ENCODE results near the gene GRM2.

Gene GRM2

GRCh38 chr3:51717446-51717845 lies 10.6 kb downstream of the GRM2 start:
- DNase-seq (ENCODE audit: low read depth), result no peak
- no peak for TF ChIP-seq CTCF (conservative IDR thresholded peaks at IDR 0.05; ENCODE audit: low read length)
- no peak overlapping the region for H3K4me3 ChIP-seq (ENCODE audit: low read length)

GRCh38 chr3:51717947-51718346 lies 11.1 kb downstream of the GRM2 start:
- no peak for TF ChIP-seq CTCF (conservative IDR thresholded peaks at IDR 0.05; ENCODE audit: low read length)
- no peak for DNase-seq (ENCODE audit: low read depth)
- H3K4me3 ChIP-seq (ENCODE audit: low read length), result no peak overlapping the region

- peak; percentile 30 for DNase-seq (ENCODE audit: low read depth)
- peak; percentile 57 for TF ChIP-seq CTCF (conservative IDR thresholded peaks at IDR 0.05; ENCODE audit: low read length)
- H3K4me3 ChIP-seq (ENCODE audit: low read length), result no peak overlapping the region
These were observed 11.9 kb downstream of the GRM2 start for GRCh38 chr3:51718547-51719409.

- DNase-seq (ENCODE audit: low read depth), result no peak
- no peak for TF ChIP-seq CTCF (conservative IDR thresholded peaks at IDR 0.05; ENCODE audit: low read length)
- H3K4me3 ChIP-seq (ENCODE audit: low read length), result no peak overlapping the region
These were observed 12.7 kb downstream of the GRM2 start for GRCh38 chr3:51719410-51720025.

- H3K4me3 ChIP-seq (ENCODE audit: low read length), result no peak overlapping the region
- no peak for TF ChIP-seq CTCF (conservative IDR thresholded peaks at IDR 0.05; ENCODE audit: low read length)
- DNase-seq (ENCODE audit: low read depth), result no peak
These were observed 13.6 kb downstream of the GRM2 start for GRCh38 chr3:51720292-51721061.

GRCh38 chr3:51721062-51721745 lies 14.3 kb downstream of the GRM2 start:
- DNase-seq (ENCODE audit: low read depth), result no peak
- no peak for TF ChIP-seq CTCF (conservative IDR thresholded peaks at IDR 0.05; ENCODE audit: low read length)
- no peak overlapping the region for H3K4me3 ChIP-seq (ENCODE audit: low read length)
